GM23338 (cell line): ENCODE results near the gene IGF2BP2. TPM values are rescaled to one million over a fixed set of nuclear protein-coding genes. Genes with fewer than 3 reads are reported as not detected.

Experiments used
- ATAC-seq: fragments of 200-7000 bp; cut with Tn5 transposase; 3 replicates; pipeline ENCODE4 v1.9.1; 2020
- DNase-seq: peaks from one replicate; pipeline ENCODE4 v3.0.0-alpha.2; 2015; ENCODE audit warnings: low spot score
- H2AFZ ChIP-seq: fragments of 200-600 bp; sonication (generic); 2 replicates; pipeline ENCODE4 v1.8.0; 2016; ENCODE audit warnings: antibody characterized with exemption, mild to moderate bottlenecking, moderate library complexity
- H3F3A ChIP-seq: fragments of 200-600 bp; sonication (generic); replicated peaks from 2 replicates; pipeline ENCODE4 v1.8.0; 2017; ENCODE audit warnings: antibody characterized with exemption, mixed run types, low read depth
- H3K27ac ChIP-seq: fragments of 200-600 bp; sonication (generic); 2 replicates; pipeline ENCODE4 v1.6.1; 2016; ENCODE audit warnings: low read depth
- H3K27me3 ChIP-seq: fragments of 200-600 bp; sonication (generic); 2 replicates; pipeline ENCODE4 v1.8.0; 2016; ENCODE audit warnings: mild to moderate bottlenecking, mixed run types, moderate library complexity; ENCODE audit not compliant: insufficient read depth
- H3K36me3 ChIP-seq: fragments of 200-600 bp; sonication (generic); 2 replicates; pipeline ENCODE4 v1.8.0; 2016; ENCODE audit warnings: mild to moderate bottlenecking; ENCODE audit not compliant: insufficient read depth
- H3K4me1 ChIP-seq: fragments of 200-600 bp; sonication (generic); 2 replicates; pipeline ENCODE4 v1.8.0; 2016; ENCODE audit warnings: mild to moderate bottlenecking, moderate library complexity; ENCODE audit not compliant: insufficient read depth
- H3K4me2 ChIP-seq: fragments of 200-600 bp; sonication (generic); 2 replicates; pipeline ENCODE4 v1.7.1; 2017; ENCODE audit warnings: mixed run types
- H3K4me3 ChIP-seq: fragments of 200-600 bp; sonication (generic); 2 replicates; pipeline ENCODE4 v1.6.1; 2016; ENCODE audit warnings: mixed run types
- H3K79me2 ChIP-seq: fragments of 200-600 bp; sonication (generic); replicated peaks from 2 replicates; pipeline ENCODE4 v1.8.0; 2017; ENCODE audit warnings: mild to moderate bottlenecking; ENCODE audit not compliant: insufficient read depth
- H3K9me2 ChIP-seq: fragments of 200-600 bp; sonication (generic); 2 replicates; pipeline ENCODE4 v1.8.0; 2017; ENCODE audit not compliant: insufficient read depth
- H4K20me1 ChIP-seq: fragments of 200-600 bp; sonication (generic); replicated peaks from 2 replicates; pipeline ENCODE4 v1.8.0; 2017; ENCODE audit warnings: mild to moderate bottlenecking; ENCODE audit not compliant: insufficient read depth
- H3K27ac Mint-ChIP-seq: 2 replicates; pipeline ENCODE4 v1.8.0; 2020; ENCODE audit warnings: inconsistent platforms, mild to moderate bottlenecking, moderate library complexity, mixed read lengths
- H3K27me3 Mint-ChIP-seq: 3 replicates; pipeline ENCODE4 v1.8.0; 2022; ENCODE audit warnings: low read depth, mild to moderate bottlenecking, moderate library complexity, mixed read lengths, inconsistent platforms; ENCODE audit not compliant: insufficient read depth, poor library complexity
- H3K36me3 Mint-ChIP-seq: 3 replicates; pipeline ENCODE4 v1.8.0; 2021; ENCODE audit warnings: low read depth, mild to moderate bottlenecking, inconsistent platforms, moderate library complexity, mixed read lengths
- H3K4me1 Mint-ChIP-seq: 3 replicates; pipeline ENCODE4 v1.8.0; 2020; ENCODE audit warnings: mild to moderate bottlenecking, inconsistent platforms, mixed read lengths
- H3K4me3 Mint-ChIP-seq: 3 replicates; pipeline ENCODE4 v1.8.0; 2021; ENCODE audit warnings: moderate library complexity, mild to moderate bottlenecking, inconsistent platforms, mixed read lengths
- H3K9me3 Mint-ChIP-seq: 3 replicates; pipeline ENCODE4 v1.8.0; 2020; ENCODE audit warnings: moderate library complexity, mild to moderate bottlenecking, inconsistent platforms, mixed read lengths
- CTCF ChIP-seq, 2 experiments: fragments of 200-600 bp in 1 of 2; sonication (generic) in 1 of 2; conservative IDR thresholded peaks; 2 replicates each; pipeline versions ENCODE4 v1.5.1 to v1.6.1; 2016 to 2017; ENCODE audit warnings: antibody characterized with exemption in 2 of 2, low read depth in 2 of 2, mild to moderate bottlenecking in 2 of 2, moderate library complexity in 1 of 2
- ETS1 ChIP-seq: IDR thresholded peaks from 2 replicates; pipeline ENCODE4 v1.6.1; 2016; ENCODE audit warnings: antibody characterized with exemption
- polyA plus RNA-seq: library from polyadenylated mRNA; unstranded; fragments of >200 nt; fragmentation: Nextera tagmentation; extraction: Ambion mirVana; gene quantifications from 2 replicates; pipeline ENCODE4 v1.2.1, GENCODE V29; 2016
- total RNA-seq: library from RNA; depleted of rRNA; stranded (reverse); fragments of >200 nt; shearing (Covaris generic); gene quantifications from 2 replicates; pipeline ENCODE4 v1.2.3, GENCODE V29; 2014
- TF ChIP-seq, protein P1 (sequence below): fragments of 250-450 bp; sonication (Bioruptor Pico); IDR thresholded peaks from 2 replicates; pipeline ENCODE4 v1.5.0; 2020; ENCODE audit warnings: mild to moderate bottlenecking, moderate library complexity

The IGF2BP2 gene
- total and polyA plus RNA-seq, 2 experiments from 2014 or later: 82.9 to 84.5 TPM

DNA sequence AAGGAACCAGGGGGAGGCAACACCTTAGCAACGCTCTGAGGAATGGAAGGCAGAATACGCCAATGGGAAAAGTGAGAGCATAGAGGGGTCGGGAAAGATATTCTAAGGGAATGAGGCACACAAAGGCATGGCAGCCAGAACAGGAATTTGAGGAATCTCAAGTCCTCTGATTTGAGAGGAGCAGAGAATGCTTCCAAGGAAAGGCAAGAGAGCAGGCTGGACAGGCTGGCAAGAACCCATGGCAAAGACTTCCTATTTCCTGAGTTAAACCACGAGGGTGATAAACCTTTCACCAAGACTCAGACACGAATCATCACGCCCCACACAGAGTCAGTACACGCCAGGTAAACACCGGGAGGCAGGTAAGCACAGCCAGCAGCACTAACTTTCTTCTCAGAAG is 109.8 kb downstream of the IGF2BP2 start:
- peaks cover 8% of the 10 kb centered on the region; the same call in 2 of the 3 replicates for H3K36me3 Mint-ChIP-seq
- H3K27ac ChIP-seq: peak overlapping the region; percentile 97
- H3K36me3 ChIP-seq: no peaks in the 10 kb centered on the region
- peaks cover 97% of the 10 kb centered on the region for H3K79me2 ChIP-seq
- H3K9me3 Mint-ChIP-seq: no peaks in the 10 kb centered on the region
- H3K27ac Mint-ChIP-seq: peak overlapping the region; percentile 69
- no peaks in the 10 kb centered on the region for H3K27me3 ChIP-seq
- TF ChIP-seq, protein P1, sequence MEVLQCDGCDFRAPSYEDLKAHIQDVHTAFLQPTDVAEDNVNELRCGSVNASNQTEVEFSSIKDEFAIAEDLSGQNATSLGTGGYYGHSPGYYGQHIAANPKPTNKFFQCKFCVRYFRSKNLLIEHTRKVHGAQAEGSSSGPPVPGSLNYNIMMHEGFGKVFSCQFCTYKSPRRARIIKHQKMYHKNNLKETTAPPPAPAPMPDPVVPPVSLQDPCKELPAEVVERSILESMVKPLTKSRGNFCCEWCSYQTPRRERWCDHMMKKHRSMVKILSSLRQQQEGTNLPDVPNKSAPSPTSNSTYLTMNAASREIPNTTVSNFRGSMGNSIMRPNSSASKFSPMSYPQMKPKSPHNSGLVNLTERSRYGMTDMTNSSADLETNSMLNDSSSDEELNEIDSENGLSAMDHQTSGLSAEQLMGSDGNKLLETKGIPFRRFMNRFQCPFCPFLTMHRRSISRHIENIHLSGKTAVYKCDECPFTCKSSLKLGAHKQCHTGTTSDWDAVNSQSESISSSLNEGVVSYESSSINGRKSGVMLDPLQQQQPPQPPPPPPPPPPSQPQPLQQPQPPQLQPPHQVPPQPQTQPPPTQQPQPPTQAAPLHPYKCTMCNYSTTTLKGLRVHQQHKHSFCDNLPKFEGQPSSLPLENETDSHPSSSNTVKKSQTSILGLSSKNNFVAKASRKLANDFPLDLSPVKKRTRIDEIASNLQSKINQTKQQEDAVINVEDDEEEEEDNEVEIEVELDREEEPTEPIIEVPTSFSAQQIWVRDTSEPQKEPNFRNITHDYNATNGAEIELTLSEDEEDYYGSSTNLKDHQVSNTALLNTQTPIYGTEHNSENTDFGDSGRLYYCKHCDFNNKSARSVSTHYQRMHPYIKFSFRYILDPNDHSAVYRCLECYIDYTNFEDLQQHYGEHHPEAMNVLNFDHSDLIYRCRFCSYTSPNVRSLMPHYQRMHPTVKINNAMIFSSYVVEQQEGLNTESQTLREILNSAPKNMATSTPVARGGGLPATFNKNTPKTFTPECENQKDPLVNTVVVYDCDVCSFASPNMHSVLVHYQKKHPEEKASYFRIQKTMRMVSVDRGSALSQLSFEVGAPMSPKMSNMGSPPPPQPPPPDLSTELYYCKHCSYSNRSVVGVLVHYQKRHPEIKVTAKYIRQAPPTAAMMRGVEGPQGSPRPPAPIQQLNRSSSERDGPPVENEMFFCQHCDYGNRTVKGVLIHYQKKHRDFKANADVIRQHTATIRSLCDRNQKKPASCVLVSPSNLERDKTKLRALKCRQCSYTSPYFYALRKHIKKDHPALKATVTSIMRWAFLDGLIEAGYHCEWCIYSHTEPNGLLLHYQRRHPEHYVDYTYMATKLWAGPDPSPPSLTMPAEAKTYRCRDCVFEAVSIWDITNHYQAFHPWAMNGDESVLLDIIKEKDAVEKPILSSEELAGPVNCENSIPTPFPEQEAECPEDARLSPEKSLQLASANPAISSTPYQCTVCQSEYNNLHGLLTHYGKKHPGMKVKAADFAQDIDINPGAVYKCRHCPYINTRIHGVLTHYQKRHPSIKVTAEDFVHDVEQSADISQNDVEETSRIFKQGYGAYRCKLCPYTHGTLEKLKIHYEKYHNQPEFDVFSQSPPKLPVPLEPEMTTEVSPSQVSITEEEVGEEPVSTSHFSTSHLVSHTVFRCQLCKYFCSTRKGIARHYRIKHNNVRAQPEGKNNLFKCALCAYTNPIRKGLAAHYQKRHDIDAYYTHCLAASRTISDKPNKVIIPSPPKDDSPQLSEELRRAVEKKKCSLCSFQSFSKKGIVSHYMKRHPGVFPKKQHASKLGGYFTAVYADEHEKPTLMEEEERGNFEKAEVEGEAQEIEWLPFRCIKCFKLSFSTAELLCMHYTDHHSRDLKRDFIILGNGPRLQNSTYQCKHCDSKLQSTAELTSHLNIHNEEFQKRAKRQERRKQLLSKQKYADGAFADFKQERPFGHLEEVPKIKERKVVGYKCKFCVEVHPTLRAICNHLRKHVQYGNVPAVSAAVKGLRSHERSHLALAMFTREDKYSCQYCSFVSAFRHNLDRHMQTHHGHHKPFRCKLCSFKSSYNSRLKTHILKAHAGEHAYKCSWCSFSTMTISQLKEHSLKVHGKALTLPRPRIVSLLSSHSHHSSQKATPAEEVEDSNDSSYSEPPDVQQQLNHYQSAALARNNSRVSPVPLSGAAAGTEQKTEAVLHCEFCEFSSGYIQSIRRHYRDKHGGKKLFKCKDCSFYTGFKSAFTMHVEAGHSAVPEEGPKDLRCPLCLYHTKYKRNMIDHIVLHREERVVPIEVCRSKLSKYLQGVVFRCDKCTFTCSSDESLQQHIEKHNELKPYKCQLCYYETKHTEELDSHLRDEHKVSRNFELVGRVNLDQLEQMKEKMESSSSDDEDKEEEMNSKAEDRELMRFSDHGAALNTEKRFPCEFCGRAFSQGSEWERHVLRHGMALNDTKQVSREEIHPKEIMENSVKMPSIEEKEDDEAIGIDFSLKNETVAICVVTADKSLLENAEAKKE (CRISPR knock-in tag): 0 out of 2 replicates have a peak, but pooled peaks have one; percentile 54
- TF ChIP-seq ETS1: no peak
- H3K4me3 Mint-ChIP-seq: peak overlapping the region; percentile 3; the same call in 2 of the 3 replicates
- H3K4me1 ChIP-seq: peaks cover 73% of the 10 kb centered on the region
- DNase-seq (peak; percentile 94), ATAC-seq (peak; percentile 78)
- no peak overlapping the region for H2AFZ ChIP-seq
- H3F3A ChIP-seq: no peaks in the 10 kb centered on the region
- H3K9me2 ChIP-seq: no peaks in the 10 kb centered on the region
- H3K27me3 Mint-ChIP-seq: peaks cover 6% of the 10 kb centered on the region
- H4K20me1 ChIP-seq: peaks cover 22% of the 10 kb centered on the region
- H3K4me1 Mint-ChIP-seq: peaks cover 83% of the 10 kb centered on the region
- H3K4me2 ChIP-seq: peak overlapping the region; percentile 68
- H3K4me3 ChIP-seq: peak overlapping the region; percentile 34

DNA sequence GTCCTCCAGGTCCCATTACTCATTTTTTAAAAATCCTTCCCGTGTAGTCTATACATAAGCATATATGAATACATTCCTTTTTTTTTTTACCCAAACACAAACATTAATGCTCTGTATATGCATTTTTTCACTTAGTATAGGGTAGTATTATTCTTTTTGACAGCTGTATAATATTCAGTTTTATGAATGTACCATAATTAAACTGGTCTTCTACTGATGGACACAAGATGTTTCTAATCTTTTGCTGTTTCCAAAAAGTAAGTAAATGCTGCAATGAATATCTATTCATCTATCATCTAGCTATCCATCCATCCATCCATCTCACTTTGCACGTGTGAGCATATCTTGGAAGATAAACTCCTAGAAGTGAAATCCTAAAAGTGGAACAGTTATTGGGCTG is 110.8 kb downstream of the IGF2BP2 start:
- Mint-ChIP-seq H3K4me1 (peaks cover 81% of the 10 kb centered on the region), H3K9me3 (no peaks in the 10 kb centered on the region), H3K27me3 (peaks cover 4% of the 10 kb centered on the region), H3K36me3 (peaks cover 5% of the 10 kb centered on the region; the same call in 2 of the 3 replicates), H3K4me3 (no peak overlapping the region), H3K27ac (no peak overlapping the region)
- H3F3A ChIP-seq: no peaks in the 10 kb centered on the region
- no peak overlapping the region; the same call in 1 of the 2 replicates for H3K27ac ChIP-seq
- H3K4me3 ChIP-seq: no peak overlapping the region
- DNase-seq: no peak
- H3K4me1 ChIP-seq: peaks cover 82% of the 10 kb centered on the region
- no peak for ATAC-seq
- no peaks in the 10 kb centered on the region for H3K27me3 ChIP-seq
- no peaks in the 10 kb centered on the region for H3K9me2 ChIP-seq
- no peak overlapping the region for H2AFZ ChIP-seq
- H3K36me3 ChIP-seq: no peaks in the 10 kb centered on the region
- peaks cover 27% of the 10 kb centered on the region for H4K20me1 ChIP-seq
- H3K79me2 ChIP-seq: peaks cover 98% of the 10 kb centered on the region
- no peak overlapping the region for H3K4me2 ChIP-seq
- TF ChIP-seq CTCF (conservative IDR thresholded peaks at IDR 0.05; ENCODE audit: low read depth in 2 of 2): no peak
